H1 (cell line): ENCODE measurements around the gene PCID2. TPM values are rescaled to one million over a fixed set of nuclear protein-coding genes. Genes with fewer than 3 reads are reported as not detected.

Experiments used
- ASH2L ChIP-seq: fragments of 200-600, 300-600 bp; sonication (generic); IDR thresholded peaks from one replicate; pipeline ENCODE4 v1.7.1; 2017; ENCODE audit warnings: low read length
- EP300 ChIP-seq, 2 experiments: IDR thresholded peaks; 1 replicate in 1 of 2; 2 replicates in 1 of 2; pipeline ENCODE4 v1.6.1; 2011 to 2012; ENCODE audit warnings: low read depth in 2 of 2, low read length in 2 of 2, mild to moderate bottlenecking in 2 of 2, borderline replicate concordance in 1 of 2, inconsistent platforms in 1 of 2, moderate library complexity in 1 of 2
- JUN ChIP-seq: IDR thresholded peaks from 2 replicates; pipeline ENCODE4 v1.6.1; 2011; ENCODE audit warnings: low read depth, mild to moderate bottlenecking, improper control_type of control experiment, low read length
- KDM1A ChIP-seq: fragments of 200-600, 300-600 bp; sonication (generic); IDR thresholded peaks from 2 replicates; pipeline ENCODE4 v1.7.1; 2016; ENCODE audit warnings: mild to moderate bottlenecking, low read length, borderline replicate concordance
- KDM4A ChIP-seq: IDR thresholded peaks from one replicate; pipeline ENCODE4 v1.7.1; 2012; ENCODE audit warnings: low read depth, mild to moderate bottlenecking, moderate library complexity, low read length, inconsistent platforms; ENCODE audit not compliant: severe bottlenecking
- KDM5A ChIP-seq: fragments of 200-600 bp; IDR thresholded peaks from 2 replicates; pipeline ENCODE4 v1.7.1; 2012; ENCODE audit warnings: mild to moderate bottlenecking, low read length, inconsistent platforms, mixed read lengths
- SIN3A ChIP-seq, 2 experiments: IDR thresholded peaks in 1 of 2; conservative IDR thresholded peaks in 1 of 2; 2 replicates each; pipeline ENCODE4 v1.6.1; 2011 to 2012; ENCODE audit warnings: low read length in 2 of 2, improper control_type of control experiment in 1 of 2, low read depth in 1 of 2, mild to moderate bottlenecking in 1 of 2
- SIRT6 ChIP-seq: IDR thresholded peaks from one replicate; pipeline ENCODE4 v1.7.1; 2012; ENCODE audit warnings: low read length, inconsistent platforms
- polyA plus RNA-seq, 7 experiments: library from polyadenylated mRNA; depleted of rRNA in 3 of 7; stranded (reverse) in 5 of 7; unstranded in 2 of 7; fragments of >200 nt in 5 of 7; fragments of 200-250 nt in 2 of 7; gene quantifications; 1 replicate in 5 of 7; 2 replicates in 1 of 7; 4 replicates in 1 of 7; pipeline versions ENCODE4 v1.2.1 to v1.2.3, GENCODE V29; 2011 to 2013; ENCODE audit warnings: missing spikeins in 2 of 7, mixed read lengths in 2 of 7
- total RNA-seq: library from RNA; stranded (reverse); fragmentation: NEBNext Ultra II Directional; extraction: Animal tissue kit (Norgen Biotek cat#: 25700); gene quantifications from 2 replicates; pipeline ENCODE4 v1.2.1, GENCODE V29; 2021
- TF ChIP-seq, protein P1 (sequence below): fragments of 300-600 bp; sonication (generic); IDR thresholded peaks from 2 replicates; pipeline ENCODE4 v1.7.1; 2012; ENCODE audit warnings: low read length, moderate library complexity, mild to moderate bottlenecking, inconsistent platforms; ENCODE audit not compliant: insufficient replicate concordance

PCID2 gene
- total and polyA plus RNA-seq, 2 of the 8 experiments (the other 6 are each of a cell fraction or from before 2014, with no cell fraction given): 72.4 to 72.8 TPM

DNA sequence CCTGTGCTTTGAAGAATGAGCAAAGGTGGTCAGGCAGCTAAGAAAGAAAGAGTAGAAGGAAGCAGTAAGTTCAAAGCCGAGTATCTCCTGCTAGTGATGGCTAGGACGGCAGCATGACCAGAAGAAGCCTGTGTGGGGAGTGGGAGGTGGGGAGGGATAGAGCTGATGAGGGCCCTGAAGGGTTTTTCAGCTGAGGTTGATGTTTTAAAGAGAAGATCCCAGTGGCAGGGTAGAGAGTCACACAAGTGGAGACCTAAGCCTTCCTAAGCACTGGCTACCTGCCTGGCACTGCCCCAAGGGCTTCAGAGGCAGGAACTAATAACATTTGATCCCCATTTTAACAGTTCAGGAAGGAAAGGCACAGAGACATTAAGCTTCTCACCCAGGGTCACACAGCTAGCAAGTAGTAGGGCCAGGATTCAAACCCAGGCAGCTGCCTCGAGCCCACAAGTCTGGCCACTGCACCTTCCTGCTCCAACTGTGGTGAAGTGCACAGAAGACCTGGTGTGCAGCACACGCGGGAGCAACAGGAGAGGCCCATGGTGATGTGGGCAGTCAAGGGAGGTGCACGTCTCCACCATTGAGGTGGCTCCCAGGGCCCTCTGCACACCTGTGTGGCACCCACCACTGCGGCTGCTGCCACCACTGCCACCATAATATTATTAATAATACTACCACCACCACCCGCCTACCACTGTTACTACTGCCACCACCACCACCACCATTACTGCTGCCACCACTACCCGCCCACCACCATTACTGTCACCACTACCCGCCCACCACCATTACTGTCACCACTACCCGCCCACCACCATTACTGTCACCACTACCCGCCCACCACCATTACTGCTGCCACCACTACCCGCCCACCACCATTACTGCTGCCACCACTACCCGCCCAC, 23.1 kb upstream of the PCID2 start (continued):
- TF ChIP-seq, protein P1, sequence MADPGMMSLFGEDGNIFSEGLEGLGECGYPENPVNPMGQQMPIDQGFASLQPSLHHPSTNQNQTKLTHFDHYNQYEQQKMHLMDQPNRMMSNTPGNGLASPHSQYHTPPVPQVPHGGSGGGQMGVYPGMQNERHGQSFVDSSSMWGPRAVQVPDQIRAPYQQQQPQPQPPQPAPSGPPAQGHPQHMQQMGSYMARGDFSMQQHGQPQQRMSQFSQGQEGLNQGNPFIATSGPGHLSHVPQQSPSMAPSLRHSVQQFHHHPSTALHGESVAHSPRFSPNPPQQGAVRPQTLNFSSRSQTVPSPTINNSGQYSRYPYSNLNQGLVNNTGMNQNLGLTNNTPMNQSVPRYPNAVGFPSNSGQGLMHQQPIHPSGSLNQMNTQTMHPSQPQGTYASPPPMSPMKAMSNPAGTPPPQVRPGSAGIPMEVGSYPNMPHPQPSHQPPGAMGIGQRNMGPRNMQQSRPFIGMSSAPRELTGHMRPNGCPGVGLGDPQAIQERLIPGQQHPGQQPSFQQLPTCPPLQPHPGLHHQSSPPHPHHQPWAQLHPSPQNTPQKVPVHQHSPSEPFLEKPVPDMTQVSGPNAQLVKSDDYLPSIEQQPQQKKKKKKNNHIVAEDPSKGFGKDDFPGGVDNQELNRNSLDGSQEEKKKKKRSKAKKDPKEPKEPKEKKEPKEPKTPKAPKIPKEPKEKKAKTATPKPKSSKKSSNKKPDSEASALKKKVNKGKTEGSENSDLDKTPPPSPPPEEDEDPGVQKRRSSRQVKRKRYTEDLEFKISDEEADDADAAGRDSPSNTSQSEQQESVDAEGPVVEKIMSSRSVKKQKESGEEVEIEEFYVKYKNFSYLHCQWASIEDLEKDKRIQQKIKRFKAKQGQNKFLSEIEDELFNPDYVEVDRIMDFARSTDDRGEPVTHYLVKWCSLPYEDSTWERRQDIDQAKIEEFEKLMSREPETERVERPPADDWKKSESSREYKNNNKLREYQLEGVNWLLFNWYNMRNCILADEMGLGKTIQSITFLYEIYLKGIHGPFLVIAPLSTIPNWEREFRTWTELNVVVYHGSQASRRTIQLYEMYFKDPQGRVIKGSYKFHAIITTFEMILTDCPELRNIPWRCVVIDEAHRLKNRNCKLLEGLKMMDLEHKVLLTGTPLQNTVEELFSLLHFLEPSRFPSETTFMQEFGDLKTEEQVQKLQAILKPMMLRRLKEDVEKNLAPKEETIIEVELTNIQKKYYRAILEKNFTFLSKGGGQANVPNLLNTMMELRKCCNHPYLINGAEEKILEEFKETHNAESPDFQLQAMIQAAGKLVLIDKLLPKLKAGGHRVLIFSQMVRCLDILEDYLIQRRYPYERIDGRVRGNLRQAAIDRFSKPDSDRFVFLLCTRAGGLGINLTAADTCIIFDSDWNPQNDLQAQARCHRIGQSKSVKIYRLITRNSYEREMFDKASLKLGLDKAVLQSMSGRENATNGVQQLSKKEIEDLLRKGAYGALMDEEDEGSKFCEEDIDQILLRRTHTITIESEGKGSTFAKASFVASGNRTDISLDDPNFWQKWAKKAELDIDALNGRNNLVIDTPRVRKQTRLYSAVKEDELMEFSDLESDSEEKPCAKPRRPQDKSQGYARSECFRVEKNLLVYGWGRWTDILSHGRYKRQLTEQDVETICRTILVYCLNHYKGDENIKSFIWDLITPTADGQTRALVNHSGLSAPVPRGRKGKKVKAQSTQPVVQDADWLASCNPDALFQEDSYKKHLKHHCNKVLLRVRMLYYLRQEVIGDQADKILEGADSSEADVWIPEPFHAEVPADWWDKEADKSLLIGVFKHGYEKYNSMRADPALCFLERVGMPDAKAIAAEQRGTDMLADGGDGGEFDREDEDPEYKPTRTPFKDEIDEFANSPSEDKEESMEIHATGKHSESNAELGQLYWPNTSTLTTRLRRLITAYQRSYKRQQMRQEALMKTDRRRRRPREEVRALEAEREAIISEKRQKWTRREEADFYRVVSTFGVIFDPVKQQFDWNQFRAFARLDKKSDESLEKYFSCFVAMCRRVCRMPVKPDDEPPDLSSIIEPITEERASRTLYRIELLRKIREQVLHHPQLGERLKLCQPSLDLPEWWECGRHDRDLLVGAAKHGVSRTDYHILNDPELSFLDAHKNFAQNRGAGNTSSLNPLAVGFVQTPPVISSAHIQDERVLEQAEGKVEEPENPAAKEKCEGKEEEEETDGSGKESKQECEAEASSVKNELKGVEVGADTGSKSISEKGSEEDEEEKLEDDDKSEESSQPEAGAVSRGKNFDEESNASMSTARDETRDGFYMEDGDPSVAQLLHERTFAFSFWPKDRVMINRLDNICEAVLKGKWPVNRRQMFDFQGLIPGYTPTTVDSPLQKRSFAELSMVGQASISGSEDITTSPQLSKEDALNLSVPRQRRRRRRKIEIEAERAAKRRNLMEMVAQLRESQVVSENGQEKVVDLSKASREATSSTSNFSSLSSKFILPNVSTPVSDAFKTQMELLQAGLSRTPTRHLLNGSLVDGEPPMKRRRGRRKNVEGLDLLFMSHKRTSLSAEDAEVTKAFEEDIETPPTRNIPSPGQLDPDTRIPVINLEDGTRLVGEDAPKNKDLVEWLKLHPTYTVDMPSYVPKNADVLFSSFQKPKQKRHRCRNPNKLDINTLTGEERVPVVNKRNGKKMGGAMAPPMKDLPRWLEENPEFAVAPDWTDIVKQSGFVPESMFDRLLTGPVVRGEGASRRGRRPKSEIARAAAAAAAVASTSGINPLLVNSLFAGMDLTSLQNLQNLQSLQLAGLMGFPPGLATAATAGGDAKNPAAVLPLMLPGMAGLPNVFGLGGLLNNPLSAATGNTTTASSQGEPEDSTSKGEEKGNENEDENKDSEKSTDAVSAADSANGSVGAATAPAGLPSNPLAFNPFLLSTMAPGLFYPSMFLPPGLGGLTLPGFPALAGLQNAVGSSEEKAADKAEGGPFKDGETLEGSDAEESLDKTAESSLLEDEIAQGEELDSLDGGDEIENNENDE: no peak
- TF ChIP-seq SIN3A (conservative IDR thresholded peaks at IDR 0.05 in 1 of 2, IDR thresholded peaks at IDR 0.05 in 1 of 2; ENCODE audit: low read depth in 1 of 2, low read length in 2 of 2) (no peak), KDM1A (no peak), ASH2L (no peak), KDM4A (no peak), KDM5A (no peak), SIRT6 (no peak), EP300 (IDR thresholded peaks at IDR 0.05; ENCODE audit: borderline replicate concordance in 1 of 2, low read depth in 2 of 2, low read length in 2 of 2) (no peak), JUN (no peak)
